ENCODE data around the gene CNNM3. TPM values are rescaled to one million over a fixed set of nuclear protein-coding genes. Genes with fewer than 3 reads are reported as not detected.

CNNM3 gene
- total RNA-seq, 6 experiments from 2014 or later, result 6.3 to 10.0 (median 8.5) TPM

DNA sequence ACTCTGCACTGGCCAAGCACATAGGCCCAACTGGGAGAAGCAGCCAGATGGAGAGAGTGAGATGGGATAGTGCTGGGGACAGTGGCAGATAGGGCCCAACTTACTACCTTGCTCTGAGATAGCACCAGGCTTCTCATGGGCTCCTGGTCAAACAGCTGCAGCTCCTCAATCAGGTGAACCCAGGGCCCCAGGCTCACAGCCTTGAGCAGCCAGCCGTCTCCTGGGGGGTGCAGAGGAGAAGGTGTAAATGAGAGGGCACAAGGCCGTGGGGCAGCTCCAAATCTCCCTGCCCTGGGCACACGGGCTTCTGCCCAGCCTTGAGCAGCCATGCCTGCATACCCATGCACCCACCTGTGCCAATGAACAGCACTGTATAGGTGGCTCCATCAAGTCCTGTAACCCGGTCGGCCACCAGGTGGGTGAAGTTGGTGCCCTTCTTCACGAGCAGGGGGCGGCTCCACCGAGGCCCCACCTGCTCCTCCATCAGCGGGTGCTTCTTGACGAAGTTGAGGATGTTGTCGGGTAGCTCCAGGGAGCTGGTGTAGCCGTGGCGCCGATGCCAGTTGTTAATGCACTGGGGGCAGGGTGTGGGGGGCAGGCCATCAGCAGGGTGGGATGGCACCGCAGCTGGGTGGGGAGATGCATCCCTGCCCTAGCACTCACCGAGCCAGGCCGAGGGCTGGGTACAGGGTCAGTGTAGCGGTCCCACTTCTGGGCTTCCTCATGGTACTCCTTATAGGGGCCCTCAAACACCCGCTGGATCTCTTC lies 47.7 kb downstream of the CNNM3 start:
- no peak overlapping the region for H3K27ac Mint-ChIP-seq
- no peak for TF ChIP-seq CTCF (IDR thresholded peaks at IDR 0.05)
- no peak overlapping the region for H3K4me3 Mint-ChIP-seq
- H3K4me1 Mint-ChIP-seq (ENCODE audit: low read depth), result peaks cover 21% of the 10 kb centered on the region
- no peak for DNase-seq
- H3K36me3 Mint-ChIP-seq (ENCODE audit: low read depth), result peaks cover 5% of the 10 kb centered on the region; the same call in 1 of the 2 replicates
- no peaks in the 10 kb centered on the region for H3K9me3 Mint-ChIP-seq
- peaks cover 3% of the 10 kb centered on the region for H3K27me3 Mint-ChIP-seq (ENCODE audit: insufficient read depth)

- Mint-ChIP-seq H3K4me3 (no peak overlapping the region), H3K27me3 (ENCODE audit: insufficient read depth) (peaks cover 3% of the 10 kb centered on the region), H3K36me3 (ENCODE audit: low read depth) (peaks cover 5% of the 10 kb centered on the region; the same call in 1 of the 2 replicates), H3K27ac (no peak overlapping the region), H3K4me1 (ENCODE audit: low read depth) (peaks cover 21% of the 10 kb centered on the region), H3K9me3 (no peaks in the 10 kb centered on the region)
- no peak for DNase-seq
- TF ChIP-seq CTCF (IDR thresholded peaks at IDR 0.05), result no peak
Measured at GRCh38 chr2:96864343-96865091, 48.4 kb downstream of the CNNM3 start.

GRCh38 chr2:96865654-96866053 lies 49.6 kb downstream of the CNNM3 start:
- H3K4me3 Mint-ChIP-seq, result no peak overlapping the region
- H3K4me1 Mint-ChIP-seq (ENCODE audit: low read depth), result peaks cover 21% of the 10 kb centered on the region
- no peak for DNase-seq
- no peaks in the 10 kb centered on the region for H3K9me3 Mint-ChIP-seq
- no peak overlapping the region for H3K27ac Mint-ChIP-seq
- no peak for TF ChIP-seq CTCF (IDR thresholded peaks at IDR 0.05)
- H3K36me3 Mint-ChIP-seq (ENCODE audit: low read depth), result 0 out of 2 replicates have a peak, but pooled peaks cover 5% of the 10 kb centered on the region
- H3K27me3 Mint-ChIP-seq (ENCODE audit: insufficient read depth), result peaks cover 2% of the 10 kb centered on the region

- H3K4me1 Mint-ChIP-seq (ENCODE audit: low read depth), result peaks cover 21% of the 10 kb centered on the region
- no peak for TF ChIP-seq CTCF (IDR thresholded peaks at IDR 0.05)
- no peak overlapping the region for H3K4me3 Mint-ChIP-seq
- peaks cover 6% of the 10 kb centered on the region for H3K27me3 Mint-ChIP-seq (ENCODE audit: insufficient read depth)
- H3K27ac Mint-ChIP-seq, result no peak overlapping the region
- H3K9me3 Mint-ChIP-seq, result no peaks in the 10 kb centered on the region
- DNase-seq, result no peak
- H3K36me3 Mint-ChIP-seq (ENCODE audit: low read depth), result 0 out of 2 replicates have a peak, but pooled peaks cover 5% of the 10 kb centered on the region
Measured at GRCh38 chr2:96866149-96866548, 50.1 kb downstream of the CNNM3 start.

GRCh38 chr2:96866586-96866985 lies 50.5 kb downstream of the CNNM3 start:
- H3K27me3 Mint-ChIP-seq (ENCODE audit: insufficient read depth), result peaks cover 6% of the 10 kb centered on the region; the same call in 1 of the 2 replicates

More at GRCh38 chr2:96866586-96866985, 50.5 kb downstream of the CNNM3 start:
- H3K27ac Mint-ChIP-seq, result peak overlapping the region; percentile 55; the same call in 1 of the 2 replicates
- no peaks in the 10 kb centered on the region for H3K9me3 Mint-ChIP-seq
- H3K4me1 Mint-ChIP-seq (ENCODE audit: low read depth), result peaks cover 21% of the 10 kb centered on the region
- TF ChIP-seq CTCF (IDR thresholded peaks at IDR 0.05), result no peak
- H3K4me3 Mint-ChIP-seq, result no peak overlapping the region; the same call in 1 of the 2 replicates
- 0 out of 2 replicates have a peak, but pooled peaks cover 5% of the 10 kb centered on the region for H3K36me3 Mint-ChIP-seq (ENCODE audit: low read depth)
- DNase-seq, result no peak

All from HFFc6 (cell line).